ENCODE results near the gene RPL3.
"Not testable (repeated sequence)": the region's sequence is repeated elsewhere in the genome, so short reads cannot be mapped to it uniquely, and the experiment has no call there.

The RPL3 gene

GRCh38 chr22:39350757-39351688 is 31.6 kb upstream of the RPL3 start:
- FAIRE-seq: no peak

GRCh38 chr22:39349967-39350726 is 30.7 kb upstream of the RPL3 start, which contains the start of gene SYNGR1:
TSS of gene SYNGR1 (plus strand) at chr22:39349991. CDS start at chr22:39350011, 20 bp downstream.
- FAIRE-seq: no peak

- FAIRE-seq: no peak
These were observed 30.1 kb upstream of the RPL3 start for GRCh38 chr22:39349506-39349966.

GRCh38 chr22:39348909-39349505 is 29.6 kb upstream of the RPL3 start:
- no peak for FAIRE-seq

- FAIRE-seq: no peak
These were observed 25.8 kb upstream of the RPL3 start for GRCh38 chr22:39345231-39345630.

GRCh38 chr22:39344046-39344390 is 24.6 kb upstream of the RPL3 start:
- FAIRE-seq: no peak

GRCh38 chr22:39343259-39344045 is 24.0 kb upstream of the RPL3 start:
- peak; percentile 97 for FAIRE-seq

GRCh38 chr22:39341179-39341578 is 21.8 kb upstream of the RPL3 start:
- FAIRE-seq: no peak

GRCh38 chr22:39339775-39340174 is 20.4 kb upstream of the RPL3 start:
- not testable (repeated sequence) for FAIRE-seq

GRCh38 chr22:39336411-39336810 is 17.0 kb upstream of the RPL3 start:
- FAIRE-seq: no peak

GRCh38 chr22:39332441-39333064 is 13.1 kb upstream of the RPL3 start:
- FAIRE-seq: no peak

- not testable (repeated sequence) for FAIRE-seq
These were observed 11.1 kb upstream of the RPL3 start for GRCh38 chr22:39330553-39330952.

GRCh38 chr22:39327995-39328754 is 8.8 kb upstream of the RPL3 start:
- no peak for FAIRE-seq

- no peak for FAIRE-seq
These were observed 6.0 kb upstream of the RPL3 start for GRCh38 chr22:39325392-39325932.

GRCh38 chr22:39320616-39321029 is 1.2 kb upstream of the RPL3 start:
- not testable (repeated sequence) for FAIRE-seq

- no peak for FAIRE-seq
These were observed 728 bp downstream of the RPL3 start for GRCh38 chr22:39318507-39319283.

- FAIRE-seq: no peak
These were observed 1.5 kb downstream of the RPL3 start for GRCh38 chr22:39317775-39318506.

GRCh38 chr22:39317084-39317774 is 2.2 kb downstream of the RPL3 start:
- no peak for FAIRE-seq
